K562 (cell line): ENCODE data around the gene ZSWIM3. TPM values are rescaled to one million over a fixed set of nuclear protein-coding genes. Genes with fewer than 3 reads are reported as not detected.

Experiments used
- ARNT ChIP-seq, 2 experiments: fragments of 450-650 bp; IDR thresholded peaks; 2 replicates each; pipeline ENCODE4 v1.6.1; 2016; ENCODE audit warnings: mild to moderate bottlenecking in 1 of 2
- COPS2 ChIP-seq: fragments of 450-650 bp; conservative IDR thresholded peaks from 2 replicates; pipeline ENCODE4 v1.6.1; 2016; ENCODE audit warnings: mild to moderate bottlenecking, moderate library complexity
- FOXK1 ChIP-seq: sonication (generic); formaldehyde crosslinking; IDR thresholded peaks from 2 replicates; pipeline ENCODE4 v1.8.0; 2022; ENCODE audit warnings: missing genetic modification reagents, mild to moderate bottlenecking, borderline replicate concordance
- FOXK2 ChIP-seq, 2 experiments: fragments of 450-650 bp; IDR thresholded peaks in 1 of 2; conservative IDR thresholded peaks in 1 of 2; 2 replicates each; pipeline ENCODE4 v1.6.1; 2016; ENCODE audit warnings: low read depth in 2 of 2, mild to moderate bottlenecking in 1 of 2
- GATAD2A ChIP-seq: fragments of 450-650 bp; IDR thresholded peaks from 2 replicates; pipeline ENCODE4 v1.6.1; 2017
- HSF4 ChIP-seq: fragments of 250-450 bp; sonication (Bioruptor Pico); IDR thresholded peaks from 2 replicates; pipeline ENCODE4 v2.1.2; 2022; ENCODE audit warnings: mild to moderate bottlenecking, moderate library complexity, borderline replicate concordance
- NCOR1 ChIP-seq: fragments of 450-650 bp; IDR thresholded peaks from 2 replicates; pipeline ENCODE4 v1.6.1; 2016; ENCODE audit warnings: mild to moderate bottlenecking, moderate library complexity
- NR3C1 ChIP-seq: sonication (generic); formaldehyde crosslinking; IDR thresholded peaks from 2 replicates; pipeline ENCODE4 v1.8.1; 2022; ENCODE audit warnings: missing genetic modification reagents
- NUFIP1 ChIP-seq: fragments of 450-650 bp; IDR thresholded peaks from 2 replicates; pipeline ENCODE4 v1.6.1; 2018; ENCODE audit not compliant: partially characterized antibody
- PHB2 ChIP-seq: fragments of 450-650 bp; IDR thresholded peaks from 2 replicates; pipeline ENCODE4 v1.6.1; 2017; ENCODE audit warnings: low read depth
- POLR2B ChIP-seq: fragments of 450-650 bp; IDR thresholded peaks from 2 replicates; pipeline ENCODE4 v1.6.1; 2018; ENCODE audit warnings: low read depth; ENCODE audit not compliant: partially characterized antibody
- RBM39 ChIP-seq: fragments of 200-400 bp; formaldehyde crosslinking; optimal IDR thresholded peaks from 2 replicates; pipeline ENCODE3; 2018; ENCODE audit warnings: low read depth, low read length
- TCFL5 ChIP-seq: fragments of 250-450 bp; sonication (Bioruptor Pico); conservative IDR thresholded peaks from 2 replicates; pipeline ENCODE4 v1.6.1; 2021; ENCODE audit warnings: mild to moderate bottlenecking, moderate library complexity, matching md5 sums
- ZBTB7A ChIP-seq: IDR thresholded peaks from 2 replicates; pipeline ENCODE4 v1.6.1; 2011; ENCODE audit warnings: low read depth, mild to moderate bottlenecking, low read length, moderate library complexity, borderline replicate concordance; ENCODE audit not compliant: control insufficient read depth
- ZFP36 ChIP-seq: fragments of 150-350 bp; IDR thresholded peaks from 2 replicates; pipeline ENCODE4 v1.6.1; 2018; ENCODE audit warnings: low read length, low read depth; ENCODE audit not compliant: partially characterized antibody
- ZNF121 ChIP-seq: sonication (generic); formaldehyde crosslinking; conservative IDR thresholded peaks from 2 replicates; pipeline ENCODE4 v1.8.0; 2022; ENCODE audit warnings: missing genetic modification reagents
- ZNF699 ChIP-seq: fragments of 250-450 bp; sonication (Bioruptor Pico); IDR thresholded peaks from 2 replicates; pipeline ENCODE4 v1.8.0; 2021; ENCODE audit warnings: mild to moderate bottlenecking, moderate library complexity; ENCODE audit not compliant: insufficient replicate concordance
- polyA plus RNA-seq, 8 experiments: library from polyadenylated mRNA; depleted of rRNA in 4 of 8; stranded (reverse) in 5 of 8; unstranded in 3 of 8; fragments of >200 nt; fragmentation: Nextera tagmentation in 2 of 8; fragmentation: Illumina TruSeq in 1 of 8; extraction: Ambion mirVana in 2 of 8; extraction: Trizol in 1 of 8; gene quantifications; 2 replicates each; pipeline versions ENCODE4 v1.2.1 to v1.2.3, GENCODE V29; 2011 to 2014; ENCODE audit warnings: inconsistent platforms in 1 of 8, missing spikeins in 1 of 8
- total RNA-seq, 7 experiments: library from RNA; depleted of rRNA in 6 of 7; stranded (reverse); fragments of >200 nt in 6 of 7; fragmentation: Illumina TruSeq in 2 of 7; extraction: Trizol in 2 of 7; gene quantifications; 2 replicates each; pipeline versions ENCODE4 v1.2.1 to v1.2.3, GENCODE V29; 2011 to 2021; ENCODE audit warnings: low replicate concordance in 1 of 7
- TF ChIP-seq, protein P1 (sequence below), 2 experiments: fragments of 250-450 bp in 1 of 2; fragments of 450-650 bp in 1 of 2; sonication (Bioruptor Pico) in 1 of 2; IDR thresholded peaks; 2 replicates each; pipeline versions ENCODE4 v1.6.1 to v1.8.0; 2016 to 2021; ENCODE audit warnings: mild to moderate bottlenecking in 2 of 2, moderate library complexity in 2 of 2, missing compliant biosample characterization in 1 of 2, missing genetic modification characterization in 1 of 2
- TF ChIP-seq, protein P2 (sequence below), 2 experiments: fragments of 450-650 bp in 1 of 2; sonication (generic) in 1 of 2; formaldehyde crosslinking; conservative IDR thresholded peaks; 2 replicates each; pipeline versions ENCODE4 v1.4.0 to v1.8.1; 2020 to 2022; ENCODE audit warnings: mild to moderate bottlenecking in 1 of 2, missing genetic modification reagents in 1 of 2
- TF ChIP-seq, protein P3 (sequence below): fragments of 450-650 bp; formaldehyde crosslinking; IDR thresholded peaks from 2 replicates; pipeline ENCODE4 v1.4.0; 2020; ENCODE audit warnings: mild to moderate bottlenecking, moderate library complexity
- TF ChIP-seq, protein P4 (sequence below), 2 experiments: fragments of 150-350 bp in 1 of 2; IDR thresholded peaks; 2 replicates each; pipeline ENCODE4 v1.6.1; 2012 to 2016; ENCODE audit warnings: low read depth in 2 of 2, low read length in 2 of 2, mild to moderate bottlenecking in 1 of 2, moderate library complexity in 1 of 2

The ZSWIM3 gene
- total and polyA plus RNA-seq, 9 of the 15 experiments (the other 6 are each of a cell fraction or from before 2014, with no cell fraction given) = 1.7 to 4.3 (median 2.9) TPM

DNA sequence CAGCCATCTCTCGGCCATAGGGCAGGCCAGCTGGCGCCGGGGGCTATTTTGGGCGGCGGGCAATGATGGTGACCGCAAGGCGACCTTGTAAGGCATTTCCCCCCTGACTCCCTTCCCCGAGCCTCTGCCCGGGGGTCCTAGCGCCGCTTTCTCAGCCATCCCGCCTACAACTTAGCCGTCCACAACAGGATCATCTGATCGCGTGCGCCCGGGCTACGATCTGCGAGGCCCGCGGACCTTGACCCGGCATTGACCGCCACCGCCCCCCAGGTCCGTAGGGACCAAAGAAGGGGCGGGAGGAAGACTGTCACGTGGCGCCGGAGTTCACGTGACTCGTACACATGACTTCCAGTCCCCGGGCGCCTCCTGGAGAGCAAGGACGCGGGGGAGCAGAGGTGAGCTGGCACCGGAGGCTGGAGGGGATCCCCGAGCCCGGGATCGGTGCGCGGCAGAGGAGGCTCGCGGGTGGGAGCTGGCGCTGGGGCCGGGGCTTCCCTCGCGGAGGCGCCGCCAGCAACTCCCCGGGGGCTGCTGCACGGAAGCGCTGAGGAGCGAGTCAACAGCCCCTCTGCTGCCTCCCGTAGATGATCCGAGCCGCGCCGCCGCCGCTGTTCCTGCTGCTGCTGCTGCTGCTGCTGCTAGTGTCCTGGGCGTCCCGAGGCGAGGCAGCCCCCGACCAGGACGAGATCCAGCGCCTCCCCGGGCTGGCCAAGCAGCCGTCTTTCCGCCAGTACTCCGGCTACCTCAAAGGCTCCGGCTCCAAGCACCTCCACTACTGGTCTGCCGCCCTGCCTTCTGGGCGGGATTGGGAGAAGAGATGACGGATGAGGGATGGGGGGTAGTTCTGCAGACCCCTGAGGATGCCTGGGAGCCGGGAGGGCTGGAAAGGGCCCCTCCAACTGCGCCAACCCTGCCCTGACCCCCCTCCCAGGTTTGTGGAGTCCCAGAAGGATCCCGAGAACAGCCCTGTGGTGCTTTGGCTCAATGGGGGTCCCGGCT is 33.9 kb downstream of the ZSWIM3 start, which contains the start of the genes CTSA and NEURL2 (continued):
- TF ChIP-seq PHB2 (no peak), ZNF699 (CRISPR knock-in tag) (no peak), ZFP36 (no peak), FOXK2 (conservative IDR thresholded peaks at IDR 0.05 in 1 of 2, IDR thresholded peaks at IDR 0.05 in 1 of 2; ENCODE audit: low read depth in 2 of 2) (peak; percentile 85 to 93), NR3C1 (CRISPR knock-in tag) (no peak), ZNF121 (CRISPR knock-in tag) (no peak), FOXK1 (CRISPR knock-in tag) (no peak), RBM39 (no peak), NCOR1 (peak; percentile 44), NUFIP1 (no peak), TCFL5 (CRISPR knock-in tag) (no peak), POLR2B (no peak), ZBTB7A (peak; percentile 89), HSF4 (CRISPR knock-in tag) (no peak), GATAD2A (no peak; the same call in 1 of the 2 replicates), COPS2 (no peak), ARNT (IDR thresholded peaks at IDR 0.05) (no peak)
- TF ChIP-seq, protein P1, sequence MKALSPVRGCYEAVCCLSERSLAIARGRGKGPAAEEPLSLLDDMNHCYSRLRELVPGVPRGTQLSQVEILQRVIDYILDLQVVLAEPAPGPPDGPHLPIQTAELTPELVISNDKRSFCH (CRISPR knock-in tag; IDR thresholded peaks at IDR 0.05) = no peak
- TF ChIP-seq, protein P1 (tag; IDR thresholded peaks at IDR 0.05) = peak; percentile 59; the same call in 1 of the 2 replicates
- TF ChIP-seq, protein P2, sequence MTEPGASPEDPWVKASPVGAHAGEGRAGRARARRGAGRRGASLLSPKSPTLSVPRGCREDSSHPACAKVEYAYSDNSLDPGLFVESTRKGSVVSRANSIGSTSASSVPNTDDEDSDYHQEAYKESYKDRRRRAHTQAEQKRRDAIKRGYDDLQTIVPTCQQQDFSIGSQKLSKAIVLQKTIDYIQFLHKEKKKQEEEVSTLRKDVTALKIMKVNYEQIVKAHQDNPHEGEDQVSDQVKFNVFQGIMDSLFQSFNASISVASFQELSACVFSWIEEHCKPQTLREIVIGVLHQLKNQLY (CRISPR knock-in tag; conservative IDR thresholded peaks at IDR 0.05) = no peak
- TF ChIP-seq, protein P3, sequence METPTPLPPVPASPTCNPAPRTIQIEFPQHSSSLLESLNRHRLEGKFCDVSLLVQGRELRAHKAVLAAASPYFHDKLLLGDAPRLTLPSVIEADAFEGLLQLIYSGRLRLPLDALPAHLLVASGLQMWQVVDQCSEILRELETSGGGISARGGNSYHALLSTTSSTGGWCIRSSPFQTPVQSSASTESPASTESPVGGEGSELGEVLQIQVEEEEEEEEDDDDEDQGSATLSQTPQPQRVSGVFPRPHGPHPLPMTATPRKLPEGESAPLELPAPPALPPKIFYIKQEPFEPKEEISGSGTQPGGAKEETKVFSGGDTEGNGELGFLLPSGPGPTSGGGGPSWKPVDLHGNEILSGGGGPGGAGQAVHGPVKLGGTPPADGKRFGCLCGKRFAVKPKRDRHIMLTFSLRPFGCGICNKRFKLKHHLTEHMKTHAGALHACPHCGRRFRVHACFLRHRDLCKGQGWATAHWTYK (CRISPR knock-in tag) = no peak
- TF ChIP-seq, protein P4, sequence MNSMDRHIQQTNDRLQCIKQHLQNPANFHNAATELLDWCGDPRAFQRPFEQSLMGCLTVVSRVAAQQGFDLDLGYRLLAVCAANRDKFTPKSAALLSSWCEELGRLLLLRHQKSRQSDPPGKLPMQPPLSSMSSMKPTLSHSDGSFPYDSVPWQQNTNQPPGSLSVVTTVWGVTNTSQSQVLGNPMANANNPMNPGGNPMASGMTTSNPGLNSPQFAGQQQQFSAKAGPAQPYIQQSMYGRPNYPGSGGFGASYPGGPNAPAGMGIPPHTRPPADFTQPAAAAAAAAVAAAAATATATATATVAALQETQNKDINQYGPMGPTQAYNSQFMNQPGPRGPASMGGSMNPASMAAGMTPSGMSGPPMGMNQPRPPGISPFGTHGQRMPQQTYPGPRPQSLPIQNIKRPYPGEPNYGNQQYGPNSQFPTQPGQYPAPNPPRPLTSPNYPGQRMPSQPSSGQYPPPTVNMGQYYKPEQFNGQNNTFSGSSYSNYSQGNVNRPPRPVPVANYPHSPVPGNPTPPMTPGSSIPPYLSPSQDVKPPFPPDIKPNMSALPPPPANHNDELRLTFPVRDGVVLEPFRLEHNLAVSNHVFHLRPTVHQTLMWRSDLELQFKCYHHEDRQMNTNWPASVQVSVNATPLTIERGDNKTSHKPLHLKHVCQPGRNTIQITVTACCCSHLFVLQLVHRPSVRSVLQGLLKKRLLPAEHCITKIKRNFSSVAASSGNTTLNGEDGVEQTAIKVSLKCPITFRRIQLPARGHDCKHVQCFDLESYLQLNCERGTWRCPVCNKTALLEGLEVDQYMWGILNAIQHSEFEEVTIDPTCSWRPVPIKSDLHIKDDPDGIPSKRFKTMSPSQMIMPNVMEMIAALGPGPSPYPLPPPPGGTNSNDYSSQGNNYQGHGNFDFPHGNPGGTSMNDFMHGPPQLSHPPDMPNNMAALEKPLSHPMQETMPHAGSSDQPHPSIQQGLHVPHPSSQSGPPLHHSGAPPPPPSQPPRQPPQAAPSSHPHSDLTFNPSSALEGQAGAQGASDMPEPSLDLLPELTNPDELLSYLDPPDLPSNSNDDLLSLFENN (IDR thresholded peaks at IDR 0.05; ENCODE audit: low read depth in 2 of 2, low read length in 2 of 2) = 0 out of 4 replicates have a peak, but pooled peaks of 1 of the 2 experiments have one; percentile 32
